Stimulated activated CD4-positive, alpha-beta T cell treated with anti-CD3 and anti-CD28 coated beads, Interleukin-12 subunit alpha, Interleukin-12 subunit beta, amount 100 ng/mL, for 4 hours (primary cell): ENCODE measurements around the gene NDUFS2.

Experiments used
- DNase-seq: peaks from one replicate; pipeline ENCODE4 v3.0.0-alpha.2; 2020

The NDUFS2 gene

GRCh38 chr1:161201836-161202712, at the start of gene NDUFS2:
NDUFS2 (plus strand) TSS chr1:161202367; CDS start chr1:161202386, 19 bp downstream.
- peak; percentile 87 for DNase-seq

DNA sequence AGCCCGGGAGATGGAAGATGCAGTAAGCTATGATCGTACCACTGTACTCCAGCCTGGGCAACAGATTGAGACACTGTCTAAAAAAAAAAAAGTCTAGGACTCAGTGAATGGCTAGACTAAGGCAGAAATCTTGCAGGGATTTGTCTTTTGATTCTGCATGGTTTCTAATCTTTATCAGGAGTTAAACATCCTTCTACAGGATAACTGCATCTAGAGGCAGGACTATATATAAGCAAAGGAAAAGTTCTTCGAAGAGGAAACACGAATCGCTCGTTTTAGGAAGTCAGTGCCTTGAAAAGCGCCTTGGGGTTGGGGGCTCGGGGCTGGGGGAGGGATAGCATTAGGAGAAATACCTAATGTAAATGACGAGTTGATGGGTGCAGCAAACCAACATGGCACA, 49.0 kb upstream of the NDUFS2 start:
- no peak for DNase-seq

GRCh38 chr1:161153682-161154337, 48.4 kb upstream of the NDUFS2 start, which contains the start of gene UFC1:
UFC1 (plus strand) TSS chr1:161153978; CDS start chr1:161153998, 20 bp downstream.
- peak; percentile 65 for DNase-seq

GRCh38 chr1:161157867-161158266, 44.3 kb upstream of the NDUFS2 start:
- DNase-seq: no peak

- DNase-seq: no peak
Measured at GRCh38 chr1:161158316-161159010, 43.7 kb upstream of the NDUFS2 start.

GRCh38 chr1:161159087-161159912, 42.9 kb upstream of the NDUFS2 start, which contains the start of gene USP21:
USP21 (plus strand) TSS chr1:161159500; CDS start chr1:161160641, 1,141 bp downstream.
- DNase-seq: peak; percentile 90

DNA sequence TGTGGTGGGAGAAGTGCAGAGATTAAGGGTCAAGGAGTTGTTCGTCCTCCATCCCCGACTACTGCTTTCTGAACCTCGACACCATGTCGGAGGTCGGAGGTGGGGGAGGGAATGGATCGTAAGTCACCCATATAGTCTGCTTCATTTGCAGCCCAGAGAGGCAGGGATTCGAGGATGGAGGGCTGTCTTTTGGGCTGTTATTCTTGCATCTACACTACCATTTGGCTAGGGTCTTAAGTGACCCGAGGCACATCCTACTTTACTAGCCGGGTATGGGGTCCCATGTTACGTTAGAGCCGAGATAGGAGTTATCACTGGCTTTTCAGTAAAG, 42.3 kb upstream of the NDUFS2 start:
- no peak for DNase-seq

DNA sequence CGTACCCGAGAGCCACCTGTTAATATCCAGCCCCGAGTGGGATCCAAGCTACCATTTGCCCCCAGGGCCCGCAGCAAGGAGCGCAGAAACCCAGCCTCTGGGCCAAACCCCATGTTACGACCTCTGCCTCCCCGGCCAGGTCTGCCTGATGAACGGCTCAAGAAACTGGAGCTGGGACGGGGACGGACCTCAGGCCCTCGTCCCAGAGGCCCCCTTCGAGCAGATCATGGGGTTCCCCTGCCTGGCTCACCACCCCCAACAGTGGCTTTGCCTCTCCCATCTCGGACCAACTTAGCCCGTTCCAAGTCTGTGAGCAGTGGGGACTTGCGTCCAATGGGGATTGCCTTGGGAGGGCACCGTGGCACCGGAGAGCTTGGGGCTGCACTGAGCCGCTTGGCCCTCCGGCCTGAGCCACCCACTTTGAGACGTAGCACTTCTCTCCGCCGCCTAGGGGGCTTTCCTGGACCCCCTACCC, 41.5 kb upstream of the NDUFS2 start:
- DNase-seq: no peak

DNA sequence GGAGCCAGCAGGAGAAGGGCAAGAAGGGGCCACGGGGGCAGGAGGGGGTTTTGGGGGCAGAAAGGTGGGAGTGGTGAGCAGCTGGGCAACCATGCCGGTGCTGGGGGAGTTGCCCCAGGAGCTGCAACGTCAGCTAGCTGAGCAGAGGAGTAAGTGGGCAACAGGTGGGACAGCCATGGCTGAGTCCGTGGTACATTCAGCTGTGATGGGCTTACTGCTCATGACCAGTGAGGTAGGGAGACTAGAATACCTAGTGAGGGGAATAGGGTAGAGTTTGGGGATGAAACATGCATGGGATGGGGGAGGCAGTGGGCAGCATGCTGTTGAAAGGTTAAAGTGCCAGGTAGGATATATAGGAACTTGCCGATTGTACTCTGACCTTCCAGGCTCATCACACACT, 40.5 kb upstream of the NDUFS2 start:
- DNase-seq: no peak

DNA sequence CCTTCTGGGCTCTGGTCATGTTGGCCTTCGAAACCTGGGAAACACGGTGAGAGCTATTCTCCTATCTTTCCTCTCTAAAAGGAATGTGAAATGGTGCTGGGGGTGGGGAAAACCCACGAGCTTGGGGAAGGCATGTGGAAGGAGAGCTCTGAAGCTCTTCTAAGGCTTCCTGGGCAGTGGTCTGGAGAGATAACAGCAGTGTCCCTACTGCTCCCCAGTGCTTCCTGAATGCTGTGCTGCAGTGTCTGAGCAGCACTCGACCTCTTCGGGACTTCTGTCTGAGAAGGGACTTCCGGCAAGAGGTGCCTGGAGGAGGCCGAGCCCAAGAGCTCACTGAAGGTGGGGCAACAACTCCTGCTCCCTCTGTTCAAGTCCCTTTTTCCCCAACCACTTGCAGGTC, 40.1 kb upstream of the NDUFS2 start:
- DNase-seq: no peak

DNA sequence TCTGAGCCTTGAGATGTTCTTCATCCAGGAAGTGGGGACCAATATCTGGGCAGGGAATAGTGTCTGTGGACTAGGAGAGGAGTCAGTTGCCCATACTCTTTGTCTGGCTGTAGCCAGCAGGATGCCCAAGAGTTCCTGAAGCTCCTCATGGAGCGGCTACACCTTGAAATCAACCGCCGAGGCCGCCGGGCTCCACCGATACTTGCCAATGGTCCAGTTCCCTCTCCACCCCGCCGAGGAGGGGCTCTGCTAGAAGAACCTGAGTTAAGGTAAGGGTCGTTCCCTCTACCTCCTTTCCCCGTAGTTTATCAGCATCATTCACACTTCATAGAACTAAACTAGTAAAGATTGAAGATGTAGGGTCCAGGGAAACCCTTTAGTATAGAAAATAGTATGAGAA, 39.4 kb upstream of the NDUFS2 start:
- DNase-seq: no peak

GRCh38 chr1:161163793-161164192, 38.4 kb upstream of the NDUFS2 start:
- no peak for DNase-seq

DNA sequence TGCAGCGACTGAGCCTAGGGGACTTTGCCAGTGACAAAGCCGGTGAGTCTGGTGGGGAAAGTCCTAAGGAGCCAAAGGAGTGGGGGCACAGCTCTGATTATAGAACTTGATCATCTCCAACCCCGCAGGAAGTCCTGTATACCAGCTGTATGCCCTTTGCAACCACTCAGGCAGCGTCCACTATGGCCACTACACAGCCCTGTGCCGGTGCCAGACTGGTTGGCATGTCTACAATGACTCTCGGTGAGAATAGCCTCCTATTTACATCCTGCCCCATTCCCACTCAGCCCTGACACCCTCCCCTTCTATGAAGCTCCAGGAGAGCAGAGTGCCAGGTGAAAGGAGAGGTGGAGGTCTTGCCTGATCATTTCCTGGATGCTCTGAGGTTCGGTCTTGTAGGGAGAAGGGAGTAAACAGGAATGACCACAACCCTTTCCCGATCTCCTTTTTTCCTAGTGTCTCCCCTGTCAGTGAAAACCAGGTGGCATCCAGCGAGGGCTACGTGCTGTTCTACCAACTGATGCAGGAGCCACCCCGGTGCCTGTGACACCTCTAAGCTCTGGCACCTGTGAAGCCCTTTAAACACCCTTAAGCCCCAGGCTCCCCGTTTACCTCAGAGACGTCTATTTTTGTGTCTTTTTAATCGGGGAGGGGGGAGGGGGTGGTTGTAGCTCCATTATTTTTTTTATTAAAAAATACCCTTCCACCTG, 37.1 kb upstream of the NDUFS2 start:
- no peak for DNase-seq

- peak; percentile 82 for DNase-seq
Measured at GRCh38 chr1:161165742-161166668, 36.2 kb upstream of the NDUFS2 start, which contains the start of gene PPOX. PPOX (plus strand) TSS chr1:161166426; CDS start chr1:161166848, 422 bp downstream.

DNA sequence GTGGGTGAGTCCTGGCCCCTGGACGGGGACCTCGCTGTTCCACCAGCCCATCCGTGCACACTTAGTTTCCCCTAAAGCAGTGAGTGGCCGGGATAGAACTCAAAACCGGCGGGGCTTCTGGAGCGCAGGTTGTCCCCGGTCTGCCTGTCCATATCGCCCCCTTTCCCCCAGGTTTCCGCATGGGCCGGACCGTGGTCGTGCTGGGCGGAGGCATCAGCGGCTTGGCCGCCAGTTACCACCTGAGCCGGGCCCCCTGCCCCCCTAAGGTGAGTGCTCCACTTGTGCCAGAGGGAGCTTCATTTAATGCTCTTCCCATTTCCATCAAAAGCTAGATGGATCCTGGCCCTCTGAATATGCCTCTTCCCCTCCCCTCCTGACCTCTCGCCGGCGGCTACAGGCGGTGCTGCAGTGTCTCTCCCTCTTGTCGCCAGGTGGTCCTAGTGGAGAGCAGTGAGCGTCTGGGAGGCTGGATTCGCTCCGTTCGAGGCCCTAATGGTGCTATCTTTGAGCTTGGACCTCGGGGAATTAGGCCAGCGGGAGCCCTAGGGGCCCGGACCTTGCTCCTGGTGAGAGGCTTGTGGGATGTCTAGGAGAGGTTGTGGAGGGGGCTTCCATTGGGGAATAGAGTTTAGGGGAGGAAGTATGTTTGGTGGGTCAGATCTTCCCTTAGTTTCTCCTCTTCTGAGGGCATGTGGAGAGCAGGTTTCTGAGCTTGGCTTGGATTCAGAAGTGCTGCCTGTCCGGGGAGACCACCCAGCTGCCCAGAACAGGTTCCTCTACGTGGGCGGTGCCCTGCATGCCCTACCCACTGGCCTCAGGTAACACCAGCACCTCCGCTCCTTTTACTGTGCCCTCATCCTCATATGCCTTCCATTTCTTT, 35.3 kb upstream of the NDUFS2 start:
- no peak for DNase-seq

DNA sequence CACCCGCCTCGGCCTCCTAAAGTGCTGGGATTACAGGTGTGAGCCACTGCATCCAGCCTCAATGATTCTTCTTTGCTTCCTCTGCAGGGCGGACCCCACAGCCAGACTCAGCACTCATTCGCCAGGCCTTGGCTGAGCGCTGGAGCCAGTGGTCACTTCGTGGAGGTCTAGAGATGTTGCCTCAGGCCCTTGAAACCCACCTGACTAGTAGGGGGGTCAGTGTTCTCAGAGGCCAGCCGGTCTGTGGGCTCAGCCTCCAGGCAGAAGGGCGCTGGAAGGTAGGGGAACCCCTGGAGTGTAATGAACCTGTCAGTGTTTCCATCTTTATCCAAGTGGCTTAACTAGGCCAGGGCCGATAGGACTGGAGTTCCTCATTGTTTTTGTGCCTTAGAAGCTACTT, 33.3 kb upstream of the NDUFS2 start:
- DNase-seq: no peak

DNA sequence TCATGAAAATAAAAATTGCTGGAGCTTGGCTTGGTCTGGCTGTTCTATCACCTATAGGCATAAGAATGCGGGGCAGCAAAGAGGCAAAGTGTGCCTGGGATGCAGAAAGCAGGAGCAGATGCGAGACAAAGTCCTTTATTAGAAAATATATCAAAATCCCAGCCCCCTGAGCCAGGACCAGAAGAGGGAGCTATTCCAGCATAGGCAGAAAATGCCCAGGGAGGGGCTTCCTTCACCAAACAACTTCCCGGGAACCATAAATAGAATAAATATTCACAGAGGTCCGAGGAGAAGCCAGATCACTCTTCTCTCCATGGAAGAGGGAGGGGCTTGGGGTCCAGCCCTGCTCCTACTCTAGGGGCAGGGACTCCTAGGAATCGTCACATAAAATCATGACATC, 31.0 kb upstream of the NDUFS2 start:
- DNase-seq: no peak

GRCh38 chr1:161171696-161172095, 30.5 kb upstream of the NDUFS2 start:
- no peak for DNase-seq

DNA sequence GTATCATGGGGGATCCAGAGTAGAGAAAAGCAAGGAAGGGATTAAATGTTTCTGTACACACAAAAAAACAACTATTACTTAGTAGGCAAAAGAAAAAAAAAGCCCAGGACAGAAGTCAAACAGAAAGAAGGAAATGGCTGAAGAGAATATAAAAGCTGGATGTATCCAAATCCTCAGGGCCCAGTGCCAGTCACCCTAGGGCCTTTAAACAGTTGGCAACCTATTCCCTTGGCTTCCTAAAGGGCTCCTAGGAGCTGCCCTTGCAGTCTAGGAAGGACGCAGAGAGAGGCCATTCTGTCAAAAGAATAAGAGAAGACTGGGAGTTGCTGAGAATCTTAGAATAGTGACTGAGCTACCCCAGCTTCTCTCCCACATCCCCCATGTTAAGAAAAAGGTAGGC, 29.8 kb upstream of the NDUFS2 start:
- DNase-seq: no peak
